Thoracic aorta (tissue), 2 donors: ENCODE measurements around the gene ARHGEF39. TPM values are rescaled to one million over a fixed set of nuclear protein-coding genes. Genes with fewer than 3 reads are reported as not detected.

Experiments used
- ATAC-seq: fragments of 150-250 bp; one replicate; pipeline ENCODE4 v1.8.0; 2017; ENCODE audit warnings: low read depth; ENCODE audit not compliant: insufficient number of reproducible peaks, low FRiP score
- DNase-seq: peaks from one replicate; pipeline ENCODE4 v3.0.0-alpha.2; 2020; ENCODE audit warnings: low spot score
- H3K27ac ChIP-seq, 2 donors: fragments of 200-600 bp; sonication (generic); 1 replicate in 1 of 2; 2 replicates in 1 of 2; pipeline ENCODE4 v1.5.1; 2016; ENCODE audit warnings: mild to moderate bottlenecking in 2 of 2, moderate library complexity in 2 of 2
- H3K27me3 ChIP-seq: fragments of 200-600 bp; sonication (generic); replicated peaks from 2 replicates; pipeline ENCODE4 v1.6.0; 2016; ENCODE audit warnings: mild to moderate bottlenecking; ENCODE audit not compliant: insufficient read depth
- H3K36me3 ChIP-seq: fragments of 200-600 bp; sonication (generic); one replicate; pipeline ENCODE4 v1.5.1; 2016
- H3K4me1 ChIP-seq, 2 donors: fragments of 200-600 bp; sonication (generic); 1 replicate in 1 of 2; 2 replicates in 1 of 2; pipeline versions ENCODE4 v1.5.1 to v1.6.0; 2016; ENCODE audit warnings: low read depth in 2 of 2, mild to moderate bottlenecking in 1 of 2; ENCODE audit not compliant: control insufficient read depth in 1 of 2
- H3K4me3 ChIP-seq: fragments of 200-600 bp; sonication (generic); 2 replicates; pipeline ENCODE4 v1.5.1; 2016; ENCODE audit warnings: mild to moderate bottlenecking
- H3K9me3 ChIP-seq: fragments of 200-600 bp; sonication (generic); 2 replicates; pipeline ENCODE4 v1.5.1; 2016
- CTCF ChIP-seq: fragments of 200-600 bp; sonication (generic); IDR thresholded peaks from one replicate; pipeline ENCODE4 v1.5.1; 2019; ENCODE audit warnings: antibody characterized with exemption
- total RNA-seq, 2 donors: library from RNA; depleted of rRNA; stranded (reverse); fragments of >200 nt; gene quantifications; one replicate each; pipeline versions ENCODE4 v1.1.0 to v1.2.3, GENCODE V29; 2016

The ARHGEF39 gene
- total RNA-seq, 2 donors from 2014 or later = 0.54 to 1.2 TPM

GRCh38 chr9:35653611-35654010 lies 11.4 kb downstream of the ARHGEF39 start:
- DNase-seq (no peak), ATAC-seq (no peak)
- H3K27me3 ChIP-seq = no peaks in the 10 kb centered on the region
- no peaks in the 10 kb centered on the region for H3K9me3 ChIP-seq
- H3K36me3 ChIP-seq = no peaks in the 10 kb centered on the region
- H3K4me3 ChIP-seq = no peak overlapping the region
- peak overlapping the region; percentile 61 to 67 for H3K27ac ChIP-seq
- no peak for TF ChIP-seq CTCF
- peaks cover 20 to 53% of the 10 kb centered on the region in 2 donors for H3K4me1 ChIP-seq

- no peak for DNase-seq
- TF ChIP-seq CTCF = no peak
- H3K27ac ChIP-seq = peak overlapping the region; percentile 61 to 67
Observed at GRCh38 chr9:35652829-35653209, 12.2 kb downstream of the ARHGEF39 start.

GRCh38 chr9:35651956-35652828 lies 12.8 kb downstream of the ARHGEF39 start:
- ATAC-seq (no peak), DNase-seq (no peak)
- Histone ChIP-seq H3K36me3 (no peaks in the 10 kb centered on the region), H3K4me1 (peaks cover 22 to 63% of the 10 kb centered on the region in 2 donors), H3K27ac (peak overlapping the region; percentile 89 to 96), H3K4me3 (no peak overlapping the region), H3K27me3 (no peaks in the 10 kb centered on the region), H3K9me3 (no peaks in the 10 kb centered on the region)
- TF ChIP-seq CTCF = no peak

More at GRCh38 chr9:35652829-35653209, 12.2 kb downstream of the ARHGEF39 start:
- H3K4me1 ChIP-seq = peaks cover 20 to 61% of the 10 kb centered on the region in 2 donors
- H3K36me3 ChIP-seq = no peaks in the 10 kb centered on the region
- H3K4me3 ChIP-seq = no peak overlapping the region
- no peaks in the 10 kb centered on the region for H3K27me3 ChIP-seq
- H3K9me3 ChIP-seq = no peaks in the 10 kb centered on the region
- no peak for ATAC-seq

- H3K27me3 ChIP-seq = no peaks in the 10 kb centered on the region
- ATAC-seq = no peak
- peak within 1 kb of the TSS; percentile 56 for H3K4me3 ChIP-seq
- TF ChIP-seq CTCF = no peak
- no peaks in the 10 kb centered on the region for H3K9me3 ChIP-seq
- no peak for DNase-seq
- no peaks in the 10 kb centered on the region for H3K36me3 ChIP-seq
- H3K27ac ChIP-seq = peak within 1 kb of the TSS; percentile 89 to 96
- H3K4me1 ChIP-seq = peaks cover 24 to 63% of the 10 kb centered on the region in 2 donors
Observed at GRCh38 chr9:35650341-35651158, 14.4 kb downstream of the ARHGEF39 start, which contains the start of gene SIT1. Gene SIT1, minus strand, starts transcription at chr9:35650931. Its CDS starts 78 bp downstream, at chr9:35650853.
